ENCODE results near the gene DIO1. TPM values are rescaled to one million over a fixed set of nuclear protein-coding genes. Genes with fewer than 3 reads are reported as not detected.

DIO1 gene
- total RNA-seq, 1 experiment from 2014 or later = not detected

GRCh38 chr1:53948291-53948690, 54.3 kb downstream of the DIO1 start:
- Mint-ChIP-seq H3K27me3 (ENCODE audit: low read depth) (no peaks in the 10 kb centered on the region), H3K9me3 (no peaks in the 10 kb centered on the region), H3K4me1 (peaks cover 59% of the 10 kb centered on the region), H3K36me3 (peaks cover 15% of the 10 kb centered on the region), H3K4me3 (peak overlapping the region; percentile 37; the same call in 1 of the 2 replicates), H3K27ac (no peak overlapping the region)
- DNase-seq (ENCODE audit: low spot score) (no peak), ATAC-seq (no peak)
- TF ChIP-seq, protein P1, sequence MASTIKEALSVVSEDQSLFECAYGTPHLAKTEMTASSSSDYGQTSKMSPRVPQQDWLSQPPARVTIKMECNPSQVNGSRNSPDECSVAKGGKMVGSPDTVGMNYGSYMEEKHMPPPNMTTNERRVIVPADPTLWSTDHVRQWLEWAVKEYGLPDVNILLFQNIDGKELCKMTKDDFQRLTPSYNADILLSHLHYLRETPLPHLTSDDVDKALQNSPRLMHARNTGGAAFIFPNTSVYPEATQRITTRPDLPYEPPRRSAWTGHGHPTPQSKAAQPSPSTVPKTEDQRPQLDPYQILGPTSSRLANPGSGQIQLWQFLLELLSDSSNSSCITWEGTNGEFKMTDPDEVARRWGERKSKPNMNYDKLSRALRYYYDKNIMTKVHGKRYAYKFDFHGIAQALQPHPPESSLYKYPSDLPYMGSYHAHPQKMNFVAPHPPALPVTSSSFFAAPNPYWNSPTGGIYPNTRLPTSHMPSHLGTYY (CRISPR knock-in tag; IDR thresholded peaks at IDR 0.05) = no peak
- no peak for TF ChIP-seq ZSCAN18 (CRISPR knock-in tag; IDR thresholded peaks at IDR 0.05)
- TF ChIP-seq ZNF416 (CRISPR knock-in tag; IDR thresholded peaks at IDR 0.05) = no peak
- ChIA-PET POLR2A (interaction anchor here (0.7 kb wide), 1 partner anchor 9 kb away, joined by 4 read pairs; no protein-coding TSS in a partner anchor), CTCF (interaction anchor here (1.0 to 4.1 kb wide), 5 partner anchors 35 to 134 kb away, joined by 3 to 48 read pairs (median 6); no protein-coding TSS in a partner anchor)

DNA sequence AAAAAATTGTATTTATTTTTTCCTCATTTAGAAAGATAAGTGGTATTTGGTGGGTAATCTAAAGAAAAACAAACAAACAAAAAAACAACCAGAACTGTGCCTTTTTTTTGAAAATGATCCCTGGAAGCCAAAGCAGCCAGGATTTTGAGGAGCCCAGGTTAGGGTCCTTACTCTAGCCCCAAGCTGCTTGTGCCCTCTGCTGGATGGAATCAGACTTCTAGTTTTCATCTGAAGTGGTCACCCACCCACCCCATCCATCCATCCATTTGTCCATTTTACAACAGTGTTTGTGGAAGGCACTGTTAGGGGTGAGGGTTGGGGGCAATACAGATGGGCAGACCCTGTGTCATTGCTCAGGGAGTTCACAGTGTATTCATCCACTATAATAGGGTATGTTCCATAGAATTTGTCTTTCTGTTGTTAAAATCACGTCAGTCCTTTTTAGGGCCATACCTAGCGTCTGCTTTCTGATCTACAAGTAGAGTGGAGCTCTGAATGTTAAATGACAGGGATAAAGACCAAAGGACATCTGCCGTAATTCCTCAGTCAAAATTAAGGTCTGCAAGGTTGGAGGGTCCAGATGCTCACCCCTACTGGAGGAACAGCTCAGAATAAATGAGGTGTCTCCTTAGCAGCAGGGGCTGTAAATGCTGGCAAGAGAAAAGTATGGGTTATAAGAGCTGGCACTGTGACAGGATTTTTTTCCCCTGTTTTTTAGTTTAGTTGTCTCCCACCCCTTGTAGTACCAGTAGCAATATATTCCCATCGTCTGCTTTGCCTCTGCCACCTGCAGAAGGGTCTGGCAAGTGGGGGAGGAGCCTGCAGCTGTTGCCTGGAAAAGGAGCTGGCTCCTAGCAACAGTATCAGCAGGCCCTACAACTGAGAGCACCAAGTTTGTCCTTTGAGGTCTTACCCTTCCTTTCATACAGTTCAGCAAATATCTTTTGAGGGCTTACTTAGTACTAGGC, 55.3 kb downstream of the DIO1 start:
- no peaks in the 10 kb centered on the region for H3K9me3 Mint-ChIP-seq
- ChIA-PET CTCF (interaction anchor here (0.6 to 3.8 kb wide), 14 partner anchors 10 to 1229 kb away, joined by 3 to 48 read pairs (median 6); partner anchors contain the start of gene YIPF1), POLR2A (no interaction called here)
- H3K4me1 Mint-ChIP-seq = peaks cover 52% of the 10 kb centered on the region
- ATAC-seq (peak; percentile 6; the same call in 1 of the 2 replicates), DNase-seq (ENCODE audit: low spot score) (peak; percentile 44)
- peak overlapping the region; percentile 47; the same call in 1 of the 2 replicates for H3K27ac Mint-ChIP-seq
- TF ChIP-seq CTCF (IDR thresholded peaks at IDR 0.05) = peak; percentile 22; the same call in 1 of the 2 replicates
- TF ChIP-seq ZNF138 (CRISPR knock-in tag; conservative IDR thresholded peaks at IDR 0.05) = no peak
- no peak for TF ChIP-seq ZNF396 (CRISPR knock-in tag; IDR thresholded peaks at IDR 0.05; ENCODE audit: borderline replicate concordance)
- H3K27me3 Mint-ChIP-seq (ENCODE audit: low read depth) = no peaks in the 10 kb centered on the region
- no peak overlapping the region for H3K4me3 Mint-ChIP-seq
- H3K36me3 Mint-ChIP-seq = peaks cover 19% of the 10 kb centered on the region

DNA sequence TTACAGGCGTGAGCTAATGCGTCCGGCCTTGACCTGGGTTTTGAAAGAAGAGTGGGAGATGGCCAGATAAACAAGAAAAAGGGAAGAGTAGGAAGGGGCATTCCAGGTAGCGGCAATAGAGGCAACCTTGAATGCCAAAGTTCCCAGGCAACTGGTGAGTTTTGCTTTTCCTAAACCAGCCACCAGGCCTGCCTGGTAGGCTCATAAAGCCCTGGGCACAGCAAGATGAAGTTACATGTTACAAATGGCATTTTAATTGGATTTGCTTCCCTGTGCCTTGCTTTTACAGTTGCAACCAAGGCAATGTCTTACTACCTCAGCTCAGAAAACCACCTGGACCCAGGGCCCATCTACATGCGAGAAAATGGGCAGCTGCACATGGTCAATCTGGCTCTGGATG, 57.7 kb downstream of the DIO1 start:
- no peak overlapping the region for H3K4me3 Mint-ChIP-seq
- H3K36me3 Mint-ChIP-seq = peaks cover 24% of the 10 kb centered on the region
- ATAC-seq (no peak), DNase-seq (ENCODE audit: low spot score) (no peak)
- H3K27ac Mint-ChIP-seq = peak overlapping the region; percentile 92
- ChIA-PET POLR2A (no interaction called here), CTCF (interaction anchor here (1.2 to 3.1 kb wide), 3 partner anchors 40 to 91 kb away, joined by 5 to 18 read pairs (median 11); no protein-coding TSS in a partner anchor)
- H3K4me1 Mint-ChIP-seq = peaks cover 49% of the 10 kb centered on the region
- no peaks in the 10 kb centered on the region for H3K9me3 Mint-ChIP-seq
- H3K27me3 Mint-ChIP-seq (ENCODE audit: low read depth) = no peaks in the 10 kb centered on the region
- no peak for TF ChIP-seq ZNF138 (CRISPR knock-in tag; conservative IDR thresholded peaks at IDR 0.05)
- TF ChIP-seq, protein P2, sequence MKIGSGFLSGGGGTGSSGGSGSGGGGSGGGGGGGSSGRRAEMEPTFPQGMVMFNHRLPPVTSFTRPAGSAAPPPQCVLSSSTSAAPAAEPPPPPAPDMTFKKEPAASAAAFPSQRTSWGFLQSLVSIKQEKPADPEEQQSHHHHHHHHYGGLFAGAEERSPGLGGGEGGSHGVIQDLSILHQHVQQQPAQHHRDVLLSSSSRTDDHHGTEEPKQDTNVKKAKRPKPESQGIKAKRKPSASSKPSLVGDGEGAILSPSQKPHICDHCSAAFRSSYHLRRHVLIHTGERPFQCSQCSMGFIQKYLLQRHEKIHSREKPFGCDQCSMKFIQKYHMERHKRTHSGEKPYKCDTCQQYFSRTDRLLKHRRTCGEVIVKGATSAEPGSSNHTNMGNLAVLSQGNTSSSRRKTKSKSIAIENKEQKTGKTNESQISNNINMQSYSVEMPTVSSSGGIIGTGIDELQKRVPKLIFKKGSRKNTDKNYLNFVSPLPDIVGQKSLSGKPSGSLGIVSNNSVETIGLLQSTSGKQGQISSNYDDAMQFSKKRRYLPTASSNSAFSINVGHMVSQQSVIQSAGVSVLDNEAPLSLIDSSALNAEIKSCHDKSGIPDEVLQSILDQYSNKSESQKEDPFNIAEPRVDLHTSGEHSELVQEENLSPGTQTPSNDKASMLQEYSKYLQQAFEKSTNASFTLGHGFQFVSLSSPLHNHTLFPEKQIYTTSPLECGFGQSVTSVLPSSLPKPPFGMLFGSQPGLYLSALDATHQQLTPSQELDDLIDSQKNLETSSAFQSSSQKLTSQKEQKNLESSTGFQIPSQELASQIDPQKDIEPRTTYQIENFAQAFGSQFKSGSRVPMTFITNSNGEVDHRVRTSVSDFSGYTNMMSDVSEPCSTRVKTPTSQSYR (CRISPR knock-in tag; IDR thresholded peaks at IDR 0.05) = no peak
- TF ChIP-seq, protein P3, sequence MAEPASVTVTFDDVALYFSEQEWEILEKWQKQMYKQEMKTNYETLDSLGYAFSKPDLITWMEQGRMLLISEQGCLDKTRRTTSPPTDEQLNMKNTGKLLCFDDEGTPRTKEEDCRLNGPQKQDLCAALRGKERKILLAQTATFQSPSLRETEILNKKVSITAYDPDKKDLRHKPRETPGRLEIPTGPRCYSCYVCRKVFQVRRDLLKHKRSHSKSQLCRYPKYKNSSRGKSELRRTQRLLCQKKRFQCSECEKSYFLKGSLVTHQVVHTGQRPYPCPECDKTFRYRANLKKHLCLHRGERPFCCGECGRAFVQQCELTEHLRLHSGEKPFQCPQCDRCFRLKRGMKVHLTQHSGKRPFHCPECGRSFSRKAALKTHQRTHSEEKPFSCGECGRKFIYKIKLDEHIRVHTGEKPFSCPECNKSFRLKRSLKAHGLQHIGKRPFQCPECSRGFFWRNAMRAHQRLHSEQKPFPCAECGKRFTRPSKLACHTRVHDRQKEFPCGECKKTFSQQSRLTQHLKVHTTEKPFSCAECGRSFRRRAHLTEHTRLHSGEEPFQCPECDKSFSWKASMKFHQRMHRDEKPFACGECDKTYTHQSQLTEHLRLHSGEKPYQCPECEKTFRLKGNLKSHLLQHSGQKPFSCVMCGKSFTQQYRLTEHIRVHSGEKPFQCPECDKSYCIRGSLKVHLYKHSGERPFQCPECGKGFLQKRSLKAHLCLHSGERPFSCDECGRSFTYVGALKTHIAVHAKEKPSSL (CRISPR knock-in tag; conservative IDR thresholded peaks at IDR 0.05) = no peak
- TF ChIP-seq PREB (CRISPR knock-in tag; IDR thresholded peaks at IDR 0.05; ENCODE audit: borderline replicate concordance) = no peak
- no peak for TF ChIP-seq CTCF (IDR thresholded peaks at IDR 0.05)
- TF ChIP-seq, protein P4, sequence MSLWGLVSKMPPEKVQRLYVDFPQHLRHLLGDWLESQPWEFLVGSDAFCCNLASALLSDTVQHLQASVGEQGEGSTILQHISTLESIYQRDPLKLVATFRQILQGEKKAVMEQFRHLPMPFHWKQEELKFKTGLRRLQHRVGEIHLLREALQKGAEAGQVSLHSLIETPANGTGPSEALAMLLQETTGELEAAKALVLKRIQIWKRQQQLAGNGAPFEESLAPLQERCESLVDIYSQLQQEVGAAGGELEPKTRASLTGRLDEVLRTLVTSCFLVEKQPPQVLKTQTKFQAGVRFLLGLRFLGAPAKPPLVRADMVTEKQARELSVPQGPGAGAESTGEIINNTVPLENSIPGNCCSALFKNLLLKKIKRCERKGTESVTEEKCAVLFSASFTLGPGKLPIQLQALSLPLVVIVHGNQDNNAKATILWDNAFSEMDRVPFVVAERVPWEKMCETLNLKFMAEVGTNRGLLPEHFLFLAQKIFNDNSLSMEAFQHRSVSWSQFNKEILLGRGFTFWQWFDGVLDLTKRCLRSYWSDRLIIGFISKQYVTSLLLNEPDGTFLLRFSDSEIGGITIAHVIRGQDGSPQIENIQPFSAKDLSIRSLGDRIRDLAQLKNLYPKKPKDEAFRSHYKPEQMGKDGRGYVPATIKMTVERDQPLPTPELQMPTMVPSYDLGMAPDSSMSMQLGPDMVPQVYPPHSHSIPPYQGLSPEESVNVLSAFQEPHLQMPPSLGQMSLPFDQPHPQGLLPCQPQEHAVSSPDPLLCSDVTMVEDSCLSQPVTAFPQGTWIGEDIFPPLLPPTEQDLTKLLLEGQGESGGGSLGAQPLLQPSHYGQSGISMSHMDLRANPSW (CRISPR knock-in tag; conservative IDR thresholded peaks at IDR 0.05; ENCODE audit: low read depth) = no peak
